Measurements from ENCODE around the gene TMEM140.

Gene TMEM140

GRCh38 chr7:135181261-135181928, 33.5 kb downstream of the TMEM140 start:
- TF ChIP-seq CTCF (conservative IDR thresholded peaks at IDR 0.05; ENCODE audit: low read depth, low read length): no peak
- no peaks in the 10 kb centered on the region for H3K36me3 ChIP-seq (ENCODE audit: insufficient read depth)
- no peaks in the 10 kb centered on the region for H3K79me2 ChIP-seq (ENCODE audit: insufficient read depth, low read depth)

GRCh38 chr7:135181929-135182678, 34.2 kb downstream of the TMEM140 start:
- no peak for TF ChIP-seq CTCF (conservative IDR thresholded peaks at IDR 0.05; ENCODE audit: low read depth, low read length)
- no peaks in the 10 kb centered on the region for H3K36me3 ChIP-seq (ENCODE audit: insufficient read depth)
- H3K4me1 ChIP-seq (ENCODE audit: low read depth, poor library complexity, severe bottlenecking): peaks cover 10% of the 10 kb centered on the region
- H3K4me2 ChIP-seq: no peak overlapping the region
- no peaks in the 10 kb centered on the region for H3K27me3 ChIP-seq (ENCODE audit: insufficient read depth, low read depth)
- no peak overlapping the region for H3K9ac ChIP-seq
- no peak overlapping the region for H3K27ac ChIP-seq
- H3K79me2 ChIP-seq (ENCODE audit: insufficient read depth, low read depth): no peaks in the 10 kb centered on the region
- H2AFZ ChIP-seq (ENCODE audit: low read depth): no peak overlapping the region
- H3K4me3 ChIP-seq (IDR thresholded peaks at IDR 0.05; ENCODE audit: insufficient read depth, low read depth, low read length): no peak overlapping the region
- no peaks in the 10 kb centered on the region for H4K20me1 ChIP-seq (ENCODE audit: insufficient read depth)

More at GRCh38 chr7:135181261-135181928, 33.5 kb downstream of the TMEM140 start:
- H3K27me3 ChIP-seq (ENCODE audit: insufficient read depth, low read depth): no peaks in the 10 kb centered on the region
- no peaks in the 10 kb centered on the region for H4K20me1 ChIP-seq (ENCODE audit: insufficient read depth)
- H3K4me1 ChIP-seq (ENCODE audit: low read depth, poor library complexity, severe bottlenecking): peaks cover 10% of the 10 kb centered on the region
- H2AFZ ChIP-seq (ENCODE audit: low read depth): no peak overlapping the region
- no peak overlapping the region for H3K9ac ChIP-seq
- no peak overlapping the region for H3K4me3 ChIP-seq (IDR thresholded peaks at IDR 0.05; ENCODE audit: insufficient read depth, low read depth, low read length)
- H3K4me2 ChIP-seq: no peak overlapping the region
- H3K27ac ChIP-seq: no peak overlapping the region

- H3K79me2 ChIP-seq (ENCODE audit: insufficient read depth, low read depth): no peaks in the 10 kb centered on the region
- no peak overlapping the region for H2AFZ ChIP-seq (ENCODE audit: low read depth)
- H3K27ac ChIP-seq: no peak overlapping the region
- no peak overlapping the region for H3K4me2 ChIP-seq
- no peak overlapping the region for H3K4me3 ChIP-seq (IDR thresholded peaks at IDR 0.05; ENCODE audit: insufficient read depth, low read depth, low read length)
- no peak overlapping the region for H3K9ac ChIP-seq
- no peaks in the 10 kb centered on the region for H4K20me1 ChIP-seq (ENCODE audit: insufficient read depth)
- H3K27me3 ChIP-seq (ENCODE audit: insufficient read depth, low read depth): no peaks in the 10 kb centered on the region
- no peak for TF ChIP-seq CTCF (conservative IDR thresholded peaks at IDR 0.05; ENCODE audit: low read depth, low read length)
- H3K4me1 ChIP-seq (ENCODE audit: low read depth, poor library complexity, severe bottlenecking): peaks cover 10% of the 10 kb centered on the region
- no peaks in the 10 kb centered on the region for H3K36me3 ChIP-seq (ENCODE audit: insufficient read depth)
These were observed 35.6 kb downstream of the TMEM140 start for GRCh38 chr7:135183478-135183877.

GRCh38 chr7:135184254-135184841, 36.5 kb downstream of the TMEM140 start:
- Histone ChIP-seq H4K20me1 (ENCODE audit: insufficient read depth) (no peaks in the 10 kb centered on the region), H3K79me2 (ENCODE audit: insufficient read depth, low read depth) (no peaks in the 10 kb centered on the region), H3K27me3 (ENCODE audit: insufficient read depth, low read depth) (no peaks in the 10 kb centered on the region), H2AFZ (ENCODE audit: low read depth) (no peak overlapping the region), H3K36me3 (ENCODE audit: insufficient read depth) (no peaks in the 10 kb centered on the region), H3K4me3 (IDR thresholded peaks at IDR 0.05; ENCODE audit: insufficient read depth, low read depth, low read length) (no peak overlapping the region), H3K4me2 (no peak overlapping the region), H3K27ac (no peak overlapping the region), H3K9ac (no peak overlapping the region), H3K4me1 (ENCODE audit: low read depth, poor library complexity, severe bottlenecking) (peaks cover 10% of the 10 kb centered on the region)
- no peak for TF ChIP-seq CTCF (conservative IDR thresholded peaks at IDR 0.05; ENCODE audit: low read depth, low read length)
